Small intestine (tissue), 7 donors: ENCODE data around the gene IFNGR2. TPM values are rescaled to one million over a fixed set of nuclear protein-coding genes. Genes with fewer than 3 reads are reported as not detected.
"Not testable (repeated sequence)": the region's sequence is repeated elsewhere in the genome, so short reads cannot be mapped to it uniquely, and the experiment has no call there.

Experiments
- DNase-seq, 2 donors: peaks; one replicate each; pipeline versions ENCODE4 v3.0.0 to v3.0.0-alpha.2; 2013
- FAIRE-seq: peaks from 2 replicates; lab custom pipeline; 2012; peaks lifted over from hg19 to GRCh38; lab: Jason Lieb, UNC
- H3K27ac ChIP-seq, 3 donors: one replicate each; pipeline ENCODE4 v1.5.1; 2013; ENCODE audit warnings: low read length in 2 of 3, mild to moderate bottlenecking in 2 of 3, control low read depth in 1 of 3, inconsistent platforms in 1 of 3, low read depth in 1 of 3, moderate library complexity in 1 of 3
- H3K27me3 ChIP-seq, 3 donors: one replicate each; pipeline ENCODE4 v1.6.1; 2013; ENCODE audit warnings: low read length in 3 of 3, inconsistent platforms in 1 of 3; ENCODE audit not compliant: control insufficient read depth in 3 of 3, insufficient read depth in 3 of 3
- H3K36me3 ChIP-seq, 3 donors: one replicate each; pipeline ENCODE4 v1.6.1; 2013; ENCODE audit warnings: low read length in 3 of 3, inconsistent platforms in 1 of 3, low read depth in 1 of 3, mild to moderate bottlenecking in 1 of 3, moderate library complexity in 1 of 3; ENCODE audit not compliant: control insufficient read depth in 3 of 3, insufficient read depth in 2 of 3
- H3K4me1 ChIP-seq, 3 donors: one replicate each; pipeline ENCODE4 v1.6.1; 2013; ENCODE audit warnings: low read length in 2 of 3, inconsistent platforms in 1 of 3, low read depth in 1 of 3, mild to moderate bottlenecking in 1 of 3, moderate library complexity in 1 of 3; ENCODE audit not compliant: control insufficient read depth in 3 of 3, insufficient read depth in 2 of 3
- H3K4me3 ChIP-seq, 3 donors: one replicate each; pipeline ENCODE4 v1.5.1; 2013; ENCODE audit warnings: low read length in 3 of 3, control low read depth in 1 of 3, inconsistent platforms in 1 of 3, low read depth in 1 of 3, mild to moderate bottlenecking in 1 of 3, moderate library complexity in 1 of 3
- H3K9me3 ChIP-seq, 2 donors: one replicate each; pipeline ENCODE4 v1.6.1; 2013; ENCODE audit warnings: low read depth in 1 of 2, low read length in 1 of 2; ENCODE audit not compliant: control insufficient read depth in 2 of 2, insufficient read depth in 1 of 2
- WGBS, 3 donors: extraction: QIAGEN DNeasy Blood & Tissue Kit; methylation state at CpG; one replicate each; pipeline ENCODE4 v1.1.7; 2013; 5-methylcytosine and 5-hydroxymethylcytosine counted together
- polyA plus RNA-seq, 4 donors: library from polyadenylated mRNA; stranded (reverse) in 3 of 4; unstranded in 1 of 4; fragments of 200-250 nt in 3 of 4; fragments of 120-200 nt in 1 of 4; gene quantifications; one replicate each; pipeline versions ENCODE4 v1.2.1 to v1.2.3, GENCODE V29; 2013
- donor health status: healthy with polysubstance abuse.
- donor health status: control.
- donor health status: control.
- donor health status: Bipolar disorder and iron deficiency.
- donor health status: healthy.

IFNGR2 gene
- polyA plus RNA-seq, 4 donors = 42.8 to 121 (median 68.8) TPM

GRCh38 chr21:33458861-33459260, 55.6 kb downstream of the IFNGR2 start:
- Histone ChIP-seq H3K36me3 (peaks cover 0 to 25% (median 5%) of the 10 kb centered on the region in 3 donors), H3K4me1 (peaks cover 0 to 15% (median 0%) of the 10 kb centered on the region in 3 donors), H3K4me3 (no peak overlapping the region), H3K9me3 (no peaks in the 10 kb centered on the region), H3K27ac (no peak overlapping the region), H3K27me3 (no peaks in the 10 kb centered on the region)
- 95 to 100% (median 97%) methylated on average over 3 of the region's 3 CpGs for WGBS, 3 donors
- DNase-seq (no peak), FAIRE-seq (no peak)

GRCh38 chr21:33461538-33462250, 58.5 kb downstream of the IFNGR2 start:
- peaks cover 0 to 4% (median 0%) of the 10 kb centered on the region in 3 donors for H3K4me1 ChIP-seq
- H3K36me3 ChIP-seq = peaks cover 0 to 23% (median 8%) of the 10 kb centered on the region in 3 donors
- no peak overlapping the region for H3K4me3 ChIP-seq
- H3K27me3 ChIP-seq = no peaks in the 10 kb centered on the region
- H3K9me3 ChIP-seq = no peaks in the 10 kb centered on the region
- peak; percentile 5 for FAIRE-seq
- peak; percentile 29 to 35 for DNase-seq
- 40 to 71% (median 62%) methylated on average over 5 of the region's 5 CpGs for WGBS, 3 donors
- peak overlapping the region in 1 of 3 donors; percentile 8 for H3K27ac ChIP-seq

GRCh38 chr21:33469183-33469582, 66.0 kb downstream of the IFNGR2 start:
- H3K4me3 ChIP-seq, H3K27ac ChIP-seq, H3K4me1 ChIP-seq, H3K27me3 ChIP-seq, DNase-seq, H3K9me3 ChIP-seq, FAIRE-seq: not testable (repeated sequence)
- peaks cover 0 to 10% (median 3%) of the 10 kb centered on the region in 3 donors for H3K36me3 ChIP-seq
- 85 to 90% (median 90%) methylated on average over 4 of the region's 4 CpGs for WGBS, 3 donors

GRCh38 chr21:33470701-33471100, 67.5 kb downstream of the IFNGR2 start:
- WGBS, 3 donors = 94 to 98% (median 97%) methylated on average over 2 of the region's 2 CpGs
- DNase-seq (no peak), FAIRE-seq (no peak)
- Histone ChIP-seq H3K9me3 (no peaks in the 10 kb centered on the region), H3K4me3 (no peak overlapping the region), H3K4me1 (no peaks in the 10 kb centered on the region), H3K36me3 (peaks cover 0 to 8% (median 0%) of the 10 kb centered on the region in 3 donors), H3K27ac (no peak overlapping the region), H3K27me3 (no peaks in the 10 kb centered on the region)

GRCh38 chr21:33473344-33473743, 70.1 kb downstream of the IFNGR2 start:
- Histone ChIP-seq H3K27me3 (no peaks in the 10 kb centered on the region), H3K36me3 (peaks cover 0 to 6% (median 0%) of the 10 kb centered on the region in 3 donors), H3K4me1 (no peaks in the 10 kb centered on the region), H3K9me3 (no peaks in the 10 kb centered on the region), H3K4me3 (no peak overlapping the region), H3K27ac (no peak overlapping the region)
- no peak for FAIRE-seq
- 96 to 98% (median 97%) methylated on average over 3 of the region's 3 CpGs for WGBS, 3 donors
- DNase-seq = no peak

- no peak overlapping the region for H3K27ac ChIP-seq
- no peaks in the 10 kb centered on the region for H3K4me1 ChIP-seq
- 83 to 91% (median 89%) methylated on average over 7 of the region's 7 CpGs for WGBS, 3 donors
- no peaks in the 10 kb centered on the region for H3K9me3 ChIP-seq
- H3K27me3 ChIP-seq = no peaks in the 10 kb centered on the region
- FAIRE-seq (no peak), DNase-seq (no peak)
- H3K4me3 ChIP-seq = no peak overlapping the region
- H3K36me3 ChIP-seq = peaks cover 0 to 6% (median 0%) of the 10 kb centered on the region in 3 donors
Observed at GRCh38 chr21:33477066-33477465, 73.9 kb downstream of the IFNGR2 start.

GRCh38 chr21:33478182-33478581, 75.0 kb downstream of the IFNGR2 start:
- H3K27ac ChIP-seq = peak overlapping the region in 1 of 3 donors; percentile 93
- H3K4me1 ChIP-seq = no peaks in the 10 kb centered on the region
- no peak for FAIRE-seq
- peak overlapping the region in 2 of 3 donors; percentile 80 to 91 for H3K4me3 ChIP-seq
- H3K27me3 ChIP-seq = no peaks in the 10 kb centered on the region
- peaks cover 0 to 6% (median 0%) of the 10 kb centered on the region in 3 donors for H3K36me3 ChIP-seq
- WGBS, 3 donors = 42 to 62% (median 52%) methylated on average over 9 of the region's 9 CpGs
- H3K9me3 ChIP-seq = no peaks in the 10 kb centered on the region
- DNase-seq = no peak

- H3K27ac ChIP-seq = peak overlapping the region; percentile 93 to 99 (median 96)
- H3K36me3 ChIP-seq = peaks cover 0 to 6% (median 0%) of the 10 kb centered on the region in 3 donors
- no peaks in the 10 kb centered on the region for H3K27me3 ChIP-seq
- DNase-seq (peak; percentile 47 to 74), FAIRE-seq (no peak)
- no peaks in the 10 kb centered on the region for H3K9me3 ChIP-seq
- 0 to 1% (median 0%) methylated on average over 30 to 68 of the region's 68 CpGs for WGBS, 3 donors
- H3K4me3 ChIP-seq = peak overlapping the region; percentile 79 to 91 (median 80)
- no peaks in the 10 kb centered on the region for H3K4me1 ChIP-seq
Observed at GRCh38 chr21:33478935-33479678, 75.9 kb downstream of the IFNGR2 start.
